Peyer's patch (tissue), 4 donors: Measurements from ENCODE around the gene PSME2.

Source experiments
- POLR2A ChIP-seq, 2 donors: fragments of 450-650 bp; IDR thresholded peaks; one replicate each; pipeline ENCODE4 v1.5.1; 2017; ENCODE audit warnings: antibody characterized with exemption in 2 of 2, mild to moderate bottlenecking in 2 of 2, moderate library complexity in 2 of 2
- TF ChIP-seq, protein P1 (sequence below), 6 experiments: fragments of 450-650 bp in 4 of 6; fragments of 200-600 bp in 2 of 6; sonication (generic) in 1 of 6; IDR thresholded peaks; one replicate each; pipeline ENCODE4 v1.5.1; 2017 to 2019; ENCODE audit warnings: antibody characterized with exemption in 6 of 6, mild to moderate bottlenecking in 3 of 6, moderate library complexity in 1 of 6

DNA sequence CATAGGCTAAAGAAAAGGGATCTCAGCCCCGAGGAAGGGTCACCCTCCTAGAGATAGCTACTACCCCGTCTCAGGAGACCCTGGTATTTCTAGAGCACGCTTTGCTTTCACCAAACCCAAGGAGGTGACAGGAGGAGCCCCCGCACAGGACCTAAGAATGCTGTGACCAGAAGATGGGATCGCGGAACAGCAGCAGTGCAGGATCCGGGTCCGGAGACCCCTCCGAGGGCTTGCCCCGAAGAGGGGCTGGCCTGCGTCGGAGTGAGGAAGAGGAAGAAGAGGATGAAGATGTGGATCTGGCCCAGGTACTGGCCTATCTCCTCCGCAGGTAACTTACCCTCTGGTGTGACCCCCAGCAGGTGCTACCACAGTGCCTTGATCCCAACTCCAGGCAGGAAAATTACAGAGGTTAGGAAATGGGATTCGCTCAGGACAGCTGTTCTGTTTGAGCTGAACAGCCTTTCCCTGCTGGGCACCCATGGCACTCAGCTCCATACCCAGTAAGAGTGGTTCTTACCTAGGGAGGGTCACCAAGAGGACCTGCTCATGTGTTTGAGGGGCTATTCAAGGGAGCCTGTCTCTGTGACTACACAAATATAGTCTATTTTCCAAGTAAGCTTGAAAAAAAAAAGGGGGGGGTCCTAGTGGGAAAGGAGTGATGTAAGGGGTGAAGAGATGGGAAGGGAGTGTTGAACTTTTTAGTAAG is 30.8 kb downstream of the PSME2 start:
- TF ChIP-seq, protein P1, sequence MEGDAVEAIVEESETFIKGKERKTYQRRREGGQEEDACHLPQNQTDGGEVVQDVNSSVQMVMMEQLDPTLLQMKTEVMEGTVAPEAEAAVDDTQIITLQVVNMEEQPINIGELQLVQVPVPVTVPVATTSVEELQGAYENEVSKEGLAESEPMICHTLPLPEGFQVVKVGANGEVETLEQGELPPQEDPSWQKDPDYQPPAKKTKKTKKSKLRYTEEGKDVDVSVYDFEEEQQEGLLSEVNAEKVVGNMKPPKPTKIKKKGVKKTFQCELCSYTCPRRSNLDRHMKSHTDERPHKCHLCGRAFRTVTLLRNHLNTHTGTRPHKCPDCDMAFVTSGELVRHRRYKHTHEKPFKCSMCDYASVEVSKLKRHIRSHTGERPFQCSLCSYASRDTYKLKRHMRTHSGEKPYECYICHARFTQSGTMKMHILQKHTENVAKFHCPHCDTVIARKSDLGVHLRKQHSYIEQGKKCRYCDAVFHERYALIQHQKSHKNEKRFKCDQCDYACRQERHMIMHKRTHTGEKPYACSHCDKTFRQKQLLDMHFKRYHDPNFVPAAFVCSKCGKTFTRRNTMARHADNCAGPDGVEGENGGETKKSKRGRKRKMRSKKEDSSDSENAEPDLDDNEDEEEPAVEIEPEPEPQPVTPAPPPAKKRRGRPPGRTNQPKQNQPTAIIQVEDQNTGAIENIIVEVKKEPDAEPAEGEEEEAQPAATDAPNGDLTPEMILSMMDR (IDR thresholded peaks at IDR 0.05): no peak
- TF ChIP-seq POLR2A (IDR thresholded peaks at IDR 0.05): no peak
